Fibroblast of pulmonary artery (primary cell): ENCODE results near the gene SNCA.

Source experiments
- DNase-seq: peaks from one replicate; pipeline ENCODE4 v3.0.0-alpha.2; 2010; ENCODE audit warnings: low read depth
- H3K4me3 ChIP-seq: replicated peaks from 2 replicates; pipeline ENCODE4 v1.5.1; 2011; ENCODE audit warnings: low read depth, mild to moderate bottlenecking, control low read depth, low read length, moderate library complexity
- TF ChIP-seq, protein P1 (sequence below): IDR thresholded peaks from 2 replicates; pipeline ENCODE4 v1.5.1; 2011; ENCODE audit warnings: mild to moderate bottlenecking, control low read depth, low read length, inconsistent platforms; ENCODE audit errors: missing control alignments

SNCA gene

DNA sequence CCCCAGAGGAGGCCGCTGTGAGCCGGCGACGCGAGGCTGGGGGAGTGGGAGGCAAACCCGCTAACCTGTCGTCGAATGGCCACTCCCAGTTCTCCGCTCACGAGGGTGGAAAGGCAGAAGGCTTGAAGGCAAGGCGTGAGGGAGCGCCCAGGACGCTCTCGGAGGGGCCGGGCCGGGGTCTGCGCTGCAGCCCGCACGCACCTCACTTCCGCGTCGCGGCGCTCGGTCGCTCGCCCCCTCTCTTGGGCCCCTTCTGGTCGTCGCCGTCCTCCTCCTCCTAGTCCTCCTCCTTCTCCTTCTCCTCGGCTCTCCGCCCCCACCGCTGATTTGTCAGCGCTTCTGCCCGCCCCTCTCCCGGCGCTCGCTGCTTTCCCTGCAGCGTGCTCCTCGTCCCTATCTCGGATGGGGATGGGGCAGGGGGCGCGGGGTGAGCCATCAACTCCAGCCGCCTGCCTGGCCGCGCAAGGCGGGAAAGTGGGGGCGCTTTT, at the start of gene SNCA:
TSS of gene SNCA (minus strand) at position 265 of the 488 bp plus-strand sequence. CDS start 1,494 bp downstream, outside the sequence.
- H3K4me3 ChIP-seq: peak within 1 kb of the TSS; percentile 73
- TF ChIP-seq, protein P1, sequence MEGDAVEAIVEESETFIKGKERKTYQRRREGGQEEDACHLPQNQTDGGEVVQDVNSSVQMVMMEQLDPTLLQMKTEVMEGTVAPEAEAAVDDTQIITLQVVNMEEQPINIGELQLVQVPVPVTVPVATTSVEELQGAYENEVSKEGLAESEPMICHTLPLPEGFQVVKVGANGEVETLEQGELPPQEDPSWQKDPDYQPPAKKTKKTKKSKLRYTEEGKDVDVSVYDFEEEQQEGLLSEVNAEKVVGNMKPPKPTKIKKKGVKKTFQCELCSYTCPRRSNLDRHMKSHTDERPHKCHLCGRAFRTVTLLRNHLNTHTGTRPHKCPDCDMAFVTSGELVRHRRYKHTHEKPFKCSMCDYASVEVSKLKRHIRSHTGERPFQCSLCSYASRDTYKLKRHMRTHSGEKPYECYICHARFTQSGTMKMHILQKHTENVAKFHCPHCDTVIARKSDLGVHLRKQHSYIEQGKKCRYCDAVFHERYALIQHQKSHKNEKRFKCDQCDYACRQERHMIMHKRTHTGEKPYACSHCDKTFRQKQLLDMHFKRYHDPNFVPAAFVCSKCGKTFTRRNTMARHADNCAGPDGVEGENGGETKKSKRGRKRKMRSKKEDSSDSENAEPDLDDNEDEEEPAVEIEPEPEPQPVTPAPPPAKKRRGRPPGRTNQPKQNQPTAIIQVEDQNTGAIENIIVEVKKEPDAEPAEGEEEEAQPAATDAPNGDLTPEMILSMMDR: no peak
- peak; percentile 74 for DNase-seq

DNA sequence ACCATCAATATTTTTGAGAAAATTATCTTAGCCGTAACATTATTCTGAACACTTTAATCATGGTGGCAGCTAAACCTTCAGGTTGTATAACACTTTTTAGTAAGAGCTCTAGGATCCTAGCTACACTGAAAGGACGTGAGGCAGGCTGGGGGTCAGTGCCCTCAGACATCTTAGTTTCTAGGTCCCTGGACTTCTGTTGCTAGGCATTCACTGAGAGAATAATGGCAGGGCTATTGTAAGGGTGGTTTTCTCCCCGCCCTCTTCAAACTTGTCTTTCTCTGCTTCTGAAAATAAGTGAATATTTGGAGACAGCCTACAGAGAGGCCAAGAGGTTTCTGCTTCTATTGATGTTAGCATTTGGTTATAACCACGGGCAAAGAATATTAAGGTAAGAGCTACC, 42.3 kb upstream of the SNCA start:
- no peak for DNase-seq
- no peak overlapping the region for H3K4me3 ChIP-seq
- TF ChIP-seq, protein P1: no peak

DNA sequence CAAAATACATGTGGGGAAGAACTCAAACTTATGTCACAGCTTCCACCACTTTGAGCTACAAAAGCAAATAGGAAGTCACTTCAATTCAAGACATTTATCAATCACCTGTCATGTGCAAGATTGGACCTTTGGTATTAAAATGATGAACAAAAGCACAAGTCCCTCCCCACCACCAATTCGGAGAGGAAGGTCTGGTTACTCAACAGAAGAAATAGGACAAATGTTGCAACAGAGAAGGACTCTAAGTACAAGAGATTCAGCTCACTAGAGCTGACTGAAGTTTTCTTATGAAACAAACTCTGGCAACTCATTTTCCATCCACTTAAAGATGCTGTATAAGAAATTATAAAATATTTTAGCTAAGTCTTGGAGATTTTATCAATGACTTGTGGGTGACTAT, 41.6 kb upstream of the SNCA start:
- peak; percentile 11 for DNase-seq
- TF ChIP-seq, protein P1: no peak
- H3K4me3 ChIP-seq: no peak overlapping the region

DNA sequence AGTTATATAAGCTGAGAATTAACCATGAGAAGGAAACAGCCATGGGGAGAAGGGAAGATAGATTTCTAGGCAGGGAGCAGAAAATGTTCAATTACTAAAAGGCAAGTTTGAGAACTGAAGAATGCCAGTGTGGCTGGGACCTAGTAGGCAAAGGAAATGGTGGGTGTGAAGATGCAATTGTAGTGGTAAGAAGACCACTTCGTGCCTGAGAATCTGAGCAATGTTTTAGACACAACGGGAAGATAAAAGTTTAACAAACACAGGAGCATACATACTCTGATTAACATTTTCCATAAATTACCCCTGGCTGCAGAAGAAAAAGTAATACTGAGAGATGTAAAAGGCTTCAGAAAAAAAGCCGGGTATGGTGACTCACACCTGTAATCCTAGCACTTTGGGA, 39.6 kb upstream of the SNCA start:
- H3K4me3 ChIP-seq: no peak overlapping the region
- DNase-seq: no peak
- TF ChIP-seq, protein P1: no peak

DNA sequence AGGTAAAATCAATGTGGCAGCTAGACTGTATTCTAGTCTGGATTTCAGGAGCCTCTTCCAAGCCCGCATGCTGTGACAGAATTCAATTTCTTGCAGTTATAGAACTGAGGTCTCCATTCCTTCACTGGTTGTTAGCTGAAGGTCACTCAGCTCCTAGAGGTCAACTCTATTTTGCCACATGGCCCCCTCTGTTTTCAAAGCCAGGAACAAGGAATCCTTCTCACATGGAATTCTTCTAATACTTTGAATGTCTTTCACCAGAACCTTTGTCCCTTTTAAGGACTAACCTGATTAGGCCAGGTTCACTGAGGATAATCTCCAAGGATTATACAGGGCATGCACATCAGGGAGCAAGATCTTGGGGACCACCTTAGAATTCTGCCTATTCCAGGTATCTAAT, 34.2 kb upstream of the SNCA start:
- TF ChIP-seq, protein P1: no peak
- no peak overlapping the region for H3K4me3 ChIP-seq
- DNase-seq: no peak

DNA sequence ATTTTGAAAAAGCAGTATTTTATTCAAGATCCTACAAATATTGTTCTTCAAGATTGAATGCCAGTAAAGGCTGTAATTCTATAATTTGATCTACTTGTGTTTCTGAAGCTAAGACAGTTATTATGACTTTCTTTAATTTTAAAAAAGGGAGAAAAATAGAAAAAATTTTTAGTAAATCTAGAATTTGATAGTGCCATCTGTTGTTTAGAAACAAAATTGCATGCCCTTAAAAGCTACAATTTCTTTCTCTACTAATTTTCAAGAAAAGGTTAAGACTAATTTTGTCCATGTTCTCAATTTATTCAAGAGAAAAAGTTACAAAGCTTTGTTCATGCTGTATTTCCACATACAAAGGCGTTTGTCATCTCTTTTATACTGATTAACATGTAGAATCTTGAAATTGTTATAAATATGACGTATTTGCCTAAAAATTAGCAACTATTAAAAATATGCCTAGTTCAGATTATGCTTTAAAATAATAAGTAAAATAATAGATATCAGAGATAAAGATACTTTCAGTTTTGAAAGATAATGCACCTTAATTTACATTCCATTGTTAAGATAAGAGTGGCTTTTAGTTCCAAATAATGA, 32.1 kb upstream of the SNCA start:
- H3K4me3 ChIP-seq: no peak overlapping the region
- DNase-seq: peak; percentile 44
- TF ChIP-seq, protein P1: peak; percentile 52

DNA sequence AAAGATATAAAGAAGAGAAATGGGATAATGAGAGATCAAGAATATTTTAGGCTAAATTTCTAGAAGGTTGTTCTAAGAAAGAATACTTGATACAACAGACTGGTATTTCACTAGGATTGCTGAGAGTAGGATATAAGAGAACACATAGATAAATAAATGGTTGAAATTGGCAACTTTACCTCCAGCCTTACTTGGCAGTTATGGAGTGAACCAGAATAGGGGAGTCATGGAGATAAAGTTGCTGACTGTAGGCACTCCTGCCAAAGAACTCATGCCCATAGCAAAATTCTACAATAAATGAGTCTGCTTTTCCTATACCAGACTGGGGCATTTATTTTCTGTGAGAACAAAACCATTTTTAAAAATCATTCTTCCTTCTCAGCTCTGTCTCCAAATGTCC, 31.3 kb upstream of the SNCA start:
- no peak overlapping the region for H3K4me3 ChIP-seq
- peak; percentile 2 for DNase-seq

More for the DNA sequence above, 31.3 kb upstream of the SNCA start:
- TF ChIP-seq, protein P1: no peak
